Breast epithelium (tissue), 4 donors: ENCODE data around the gene PHF12. TPM values are rescaled to one million over a fixed set of nuclear protein-coding genes. Genes with fewer than 3 reads are reported as not detected.

Experiments used
- DNase-seq, 2 donors: peaks; one replicate each; pipeline ENCODE4 v3.0.0-alpha.2; 2019; ENCODE audit warnings: low spot score in 2 of 2
- H3K27ac ChIP-seq, 2 donors: fragments of 200-600 bp; sonication (generic) in 1 of 2; one replicate each; pipeline ENCODE4 v1.5.1; 2016 to 2019; ENCODE audit warnings: mild to moderate bottlenecking in 1 of 2
- H3K27me3 ChIP-seq, 2 donors: fragments of 200-600 bp; sonication (generic) in 1 of 2; one replicate each; pipeline versions ENCODE4 v1.5.1 to v1.6.0; 2017 to 2019; ENCODE audit warnings: control low read depth in 1 of 2, mild to moderate bottlenecking in 1 of 2
- H3K36me3 ChIP-seq: fragments of 200-600 bp; one replicate; pipeline ENCODE4 v1.5.1; 2019
- H3K4me1 ChIP-seq, 2 donors: fragments of 200-600 bp; sonication (generic); one replicate each; pipeline ENCODE4 v1.5.1; 2016 to 2019; ENCODE audit warnings: control low read depth in 1 of 2
- H3K4me3 ChIP-seq, 3 donors: fragments of 200-600 bp; sonication (generic); 1 replicate in 2 of 3; 2 replicates in 1 of 3; pipeline ENCODE4 v1.5.1; 2016 to 2019; ENCODE audit warnings: mild to moderate bottlenecking in 3 of 3, moderate library complexity in 2 of 3
- H3K9me3 ChIP-seq, 2 donors: fragments of 200-600 bp; sonication (generic) in 1 of 2; one replicate each; pipeline ENCODE4 v1.5.1; 2016 to 2019; ENCODE audit warnings: control low read depth in 1 of 2
- CTCF ChIP-seq, 3 donors: fragments of 450-650 bp; IDR thresholded peaks; one replicate each; pipeline ENCODE4 v1.5.1; 2016 to 2017; ENCODE audit warnings: antibody characterized with exemption in 3 of 3, mild to moderate bottlenecking in 3 of 3, moderate library complexity in 3 of 3
- POLR2A ChIP-seq: fragments of 450-650 bp; IDR thresholded peaks from one replicate; pipeline ENCODE4 v1.6.1; 2016; ENCODE audit warnings: antibody characterized with exemption, mild to moderate bottlenecking, moderate library complexity
- POLR2AphosphoS5 ChIP-seq, 3 donors: sonication (generic); formaldehyde crosslinking; IDR thresholded peaks; one replicate each; pipeline ENCODE4 v1.6.1; 2017; ENCODE audit warnings: antibody characterized with exemption in 3 of 3
- intact Hi-C: fragments of 100-400 bp; cut with DNase I; formaldehyde crosslinking; loops from one replicate; pipeline ENCODE4 v1.15.1; 2023; ENCODE audit warnings: low total_unique reads
- total RNA-seq, 3 donors: library from RNA; depleted of rRNA; stranded (reverse); fragments of >200 nt; gene quantifications; one replicate each; pipeline ENCODE4 v1.1.0, GENCODE V29; 2016

Gene PHF12
- total RNA-seq, 3 donors from 2014 or later: 32.2 to 42.9 (median 40.3) TPM

- intact Hi-C loops: no loop called here
- peaks cover 18% of the 10 kb centered on the region for H3K36me3 ChIP-seq
These were observed 69.0 kb downstream of the PHF12 start for GRCh38 chr17:28882154-28882895.

GRCh38 chr17:28881533-28882056 lies 69.7 kb downstream of the PHF12 start:
- Histone ChIP-seq H3K4me3 (no peak overlapping the region), H3K27ac (no peak overlapping the region), H3K36me3 (peaks cover 18% of the 10 kb centered on the region), H3K4me1 (no peaks in the 10 kb centered on the region), H3K9me3 (no peaks in the 10 kb centered on the region), H3K27me3 (no peaks in the 10 kb centered on the region)
- TF ChIP-seq POLR2AphosphoS5 (IDR thresholded peaks at IDR 0.05): no peak
- TF ChIP-seq POLR2A: no peak
- TF ChIP-seq CTCF (IDR thresholded peaks at IDR 0.05): no peak
- intact Hi-C loops: no loop called here
- DNase-seq: no peak

More at GRCh38 chr17:28882154-28882895, 69.0 kb downstream of the PHF12 start:
- TF ChIP-seq CTCF (IDR thresholded peaks at IDR 0.05) (no peak), POLR2A (no peak), POLR2AphosphoS5 (IDR thresholded peaks at IDR 0.05) (no peak)
- H3K9me3 ChIP-seq: no peaks in the 10 kb centered on the region
- no peak overlapping the region for H3K4me3 ChIP-seq
- no peaks in the 10 kb centered on the region for H3K27me3 ChIP-seq
- no peak for DNase-seq
- H3K27ac ChIP-seq: no peak overlapping the region
- no peaks in the 10 kb centered on the region for H3K4me1 ChIP-seq

GRCh38 chr17:28880572-28880945 lies 70.8 kb downstream of the PHF12 start:
- Histone ChIP-seq H3K4me1 (no peaks in the 10 kb centered on the region), H3K4me3 (no peak overlapping the region), H3K27me3 (no peaks in the 10 kb centered on the region), H3K9me3 (no peaks in the 10 kb centered on the region), H3K36me3 (peaks cover 18% of the 10 kb centered on the region), H3K27ac (no peak overlapping the region)
- intact Hi-C loops: no loop called here
- TF ChIP-seq POLR2AphosphoS5 (IDR thresholded peaks at IDR 0.05): no peak
- TF ChIP-seq POLR2A: no peak
- no peak for TF ChIP-seq CTCF (IDR thresholded peaks at IDR 0.05)
- DNase-seq: no peak

GRCh38 chr17:28879886-28880571 lies 71.3 kb downstream of the PHF12 start:
- Histone ChIP-seq H3K4me3 (no peak overlapping the region), H3K36me3 (peaks cover 18% of the 10 kb centered on the region), H3K27ac (no peak overlapping the region), H3K9me3 (no peaks in the 10 kb centered on the region), H3K4me1 (no peaks in the 10 kb centered on the region), H3K27me3 (no peaks in the 10 kb centered on the region)
- intact Hi-C loops: no loop called here
- TF ChIP-seq POLR2AphosphoS5 (IDR thresholded peaks at IDR 0.05) (no peak), CTCF (IDR thresholded peaks at IDR 0.05) (no peak), POLR2A (no peak)
- DNase-seq: no peak

GRCh38 chr17:28878981-28879380 lies 72.3 kb downstream of the PHF12 start:
- TF ChIP-seq POLR2AphosphoS5 (IDR thresholded peaks at IDR 0.05) (no peak), CTCF (IDR thresholded peaks at IDR 0.05) (no peak), POLR2A (no peak)
- peaks cover 18% of the 10 kb centered on the region for H3K36me3 ChIP-seq
- H3K9me3 ChIP-seq: no peaks in the 10 kb centered on the region
- no peak overlapping the region for H3K4me3 ChIP-seq
- no peaks in the 10 kb centered on the region for H3K27me3 ChIP-seq
- H3K4me1 ChIP-seq: no peaks in the 10 kb centered on the region
- intact Hi-C loops: no loop called here
- no peak overlapping the region for H3K27ac ChIP-seq
- no peak for DNase-seq
